ENCODE data around the gene OR51A2. TPM values are rescaled to one million over a fixed set of nuclear protein-coding genes. Genes with fewer than 3 reads are reported as not detected.

Gene OR51A2
- total RNA-seq, 1 donor from 2014 or later, result not detected

DNA sequence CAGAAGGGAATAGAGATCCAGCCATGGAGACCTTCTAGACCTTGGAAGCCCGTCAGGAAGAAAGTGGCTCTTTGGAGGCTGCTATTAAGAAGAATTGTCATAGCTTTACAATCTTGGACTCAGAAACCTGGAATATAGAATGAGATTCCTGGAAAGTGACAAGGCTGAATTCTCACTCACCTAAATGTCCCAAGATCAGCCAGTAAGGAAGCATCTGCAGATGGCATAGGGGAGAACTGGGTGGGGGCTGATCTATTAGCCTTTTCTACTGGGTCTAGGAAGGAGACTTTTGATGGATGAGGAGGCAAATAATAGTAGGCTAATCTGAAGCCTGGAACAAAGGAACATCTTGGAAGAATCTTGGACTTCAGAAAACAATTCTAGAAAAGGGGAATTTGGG lies 31.3 kb downstream of the OR51A2 start, which contains the start of gene OR51G1:
Gene OR51G1 (minus strand): TSS at position 101 of the 400 bp plus-strand sequence. CDS start 0 bp downstream, at position 101.
- H3K27me3 ChIP-seq, result no peaks in the 10 kb centered on the region
- DNase-seq (ENCODE audit: extremely low spot score in 2 of 2), result no peak
- no peak within 1 kb of the TSS for H3K27ac ChIP-seq
- no peaks in the 10 kb centered on the region for H3K4me1 ChIP-seq
- H3K9me3 ChIP-seq, result no peaks in the 10 kb centered on the region
- intact Hi-C loops (cut with DNase I), result no loop called here
- TF ChIP-seq POLR2AphosphoS5 (IDR thresholded peaks at IDR 0.05; ENCODE audit: insufficient read depth in 1 of 2, low read depth in 1 of 2), result no peak
- no peak for TF ChIP-seq POLR2A (IDR thresholded peaks at IDR 0.05)
- TF ChIP-seq, protein P1, sequence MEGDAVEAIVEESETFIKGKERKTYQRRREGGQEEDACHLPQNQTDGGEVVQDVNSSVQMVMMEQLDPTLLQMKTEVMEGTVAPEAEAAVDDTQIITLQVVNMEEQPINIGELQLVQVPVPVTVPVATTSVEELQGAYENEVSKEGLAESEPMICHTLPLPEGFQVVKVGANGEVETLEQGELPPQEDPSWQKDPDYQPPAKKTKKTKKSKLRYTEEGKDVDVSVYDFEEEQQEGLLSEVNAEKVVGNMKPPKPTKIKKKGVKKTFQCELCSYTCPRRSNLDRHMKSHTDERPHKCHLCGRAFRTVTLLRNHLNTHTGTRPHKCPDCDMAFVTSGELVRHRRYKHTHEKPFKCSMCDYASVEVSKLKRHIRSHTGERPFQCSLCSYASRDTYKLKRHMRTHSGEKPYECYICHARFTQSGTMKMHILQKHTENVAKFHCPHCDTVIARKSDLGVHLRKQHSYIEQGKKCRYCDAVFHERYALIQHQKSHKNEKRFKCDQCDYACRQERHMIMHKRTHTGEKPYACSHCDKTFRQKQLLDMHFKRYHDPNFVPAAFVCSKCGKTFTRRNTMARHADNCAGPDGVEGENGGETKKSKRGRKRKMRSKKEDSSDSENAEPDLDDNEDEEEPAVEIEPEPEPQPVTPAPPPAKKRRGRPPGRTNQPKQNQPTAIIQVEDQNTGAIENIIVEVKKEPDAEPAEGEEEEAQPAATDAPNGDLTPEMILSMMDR (IDR thresholded peaks at IDR 0.05), result no peak
- H3K4me3 ChIP-seq, result no peak within 1 kb of the TSS
- no peaks in the 10 kb centered on the region for H3K36me3 ChIP-seq

DNA sequence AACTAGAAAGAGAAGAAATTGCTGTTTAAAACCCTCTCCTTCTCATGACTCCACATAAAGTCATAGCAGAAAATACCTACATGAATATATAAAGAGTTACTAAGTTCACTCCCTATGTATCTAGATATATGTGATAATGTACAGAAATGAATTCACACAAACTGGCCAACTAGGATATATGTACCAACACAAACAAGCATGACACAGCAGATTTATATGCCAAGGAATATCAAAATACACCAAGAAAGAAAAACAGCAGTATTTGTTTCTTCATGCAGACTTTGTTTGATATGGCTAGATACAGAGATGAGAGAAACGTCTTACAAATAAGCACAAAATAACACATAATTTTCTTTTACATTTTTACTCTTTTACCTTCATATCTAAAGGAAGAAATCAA lies 33.2 kb downstream of the OR51A2 start:
- TF ChIP-seq POLR2AphosphoS5 (IDR thresholded peaks at IDR 0.05; ENCODE audit: insufficient read depth in 1 of 2, low read depth in 1 of 2) (no peak), POLR2A (IDR thresholded peaks at IDR 0.05) (no peak)
- TF ChIP-seq, protein P1 (IDR thresholded peaks at IDR 0.05), result no peak
- Histone ChIP-seq H3K4me3 (no peak overlapping the region), H3K27ac (no peak overlapping the region), H3K36me3 (no peaks in the 10 kb centered on the region), H3K4me1 (no peaks in the 10 kb centered on the region), H3K27me3 (no peaks in the 10 kb centered on the region), H3K9me3 (no peaks in the 10 kb centered on the region)
- no peak for DNase-seq (ENCODE audit: extremely low spot score in 2 of 2)
- intact Hi-C loops (cut with DNase I), result no loop called here

DNA sequence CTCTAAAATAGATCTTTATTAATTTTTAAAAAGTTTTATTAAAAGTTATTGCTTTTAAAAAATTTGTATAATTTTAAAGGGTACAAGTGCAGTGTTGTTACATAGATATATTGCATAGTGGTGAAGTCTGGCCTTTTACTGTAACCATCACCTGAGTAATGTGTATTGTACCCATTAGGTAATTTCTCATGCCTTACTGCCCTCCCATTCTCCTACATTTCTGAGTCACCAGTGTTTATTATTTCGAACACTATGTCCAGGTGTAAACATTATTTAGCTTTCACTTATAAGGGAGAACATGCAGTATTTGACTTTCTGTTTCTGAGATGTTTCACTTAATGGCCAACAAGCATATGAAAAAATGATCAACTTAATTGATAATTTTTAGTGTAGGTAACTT lies 33.7 kb downstream of the OR51A2 start:
- no peaks in the 10 kb centered on the region for H3K4me1 ChIP-seq

DNA sequence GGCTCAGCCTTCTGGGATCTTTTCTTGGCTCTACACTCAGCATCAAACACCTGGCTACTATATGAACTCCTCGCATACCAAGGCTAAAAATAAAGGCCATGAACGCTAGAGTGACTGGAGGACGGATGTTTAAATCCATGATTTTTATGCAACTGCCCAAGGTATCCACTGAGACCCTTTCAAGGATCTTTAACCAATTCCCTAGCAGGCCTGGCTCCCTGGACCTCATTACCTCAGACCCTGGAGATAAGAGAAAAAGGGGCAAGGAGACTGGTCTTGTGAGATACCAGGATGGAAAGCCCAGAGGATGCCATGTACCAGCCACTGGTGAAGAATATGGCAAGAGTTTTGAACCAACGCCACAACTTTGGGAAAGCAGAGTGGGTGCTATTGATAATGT lies 36.3 kb downstream of the OR51A2 start, which contains the start of gene OR51G2:
Gene OR51G2 (minus strand): TSS at position 101 of the 400 bp plus-strand sequence. CDS start 3,687 bp downstream, outside the sequence.
- Histone ChIP-seq H3K36me3 (no peaks in the 10 kb centered on the region), H3K9me3 (no peaks in the 10 kb centered on the region), H3K27me3 (no peaks in the 10 kb centered on the region), H3K4me3 (no peak within 1 kb of the TSS), H3K27ac (no peak within 1 kb of the TSS), H3K4me1 (no peaks in the 10 kb centered on the region)
- intact Hi-C loops (cut with DNase I), result no loop called here
- no peak for DNase-seq (ENCODE audit: extremely low spot score in 2 of 2)
- TF ChIP-seq POLR2A (IDR thresholded peaks at IDR 0.05), result no peak
- TF ChIP-seq, protein P1 (IDR thresholded peaks at IDR 0.05), result no peak
- TF ChIP-seq POLR2AphosphoS5 (IDR thresholded peaks at IDR 0.05; ENCODE audit: insufficient read depth in 1 of 2, low read depth in 1 of 2), result no peak

More for the DNA sequence above, 33.7 kb downstream of the OR51A2 start:
- no peak for DNase-seq (ENCODE audit: extremely low spot score in 2 of 2)
- H3K27ac ChIP-seq, result no peak overlapping the region
- TF ChIP-seq POLR2AphosphoS5 (IDR thresholded peaks at IDR 0.05; ENCODE audit: insufficient read depth in 1 of 2, low read depth in 1 of 2) (no peak), POLR2A (IDR thresholded peaks at IDR 0.05) (no peak)
- no peaks in the 10 kb centered on the region for H3K27me3 ChIP-seq
- no peak overlapping the region for H3K4me3 ChIP-seq
- no peaks in the 10 kb centered on the region for H3K9me3 ChIP-seq
- intact Hi-C loops (cut with DNase I), result no loop called here
- no peaks in the 10 kb centered on the region for H3K36me3 ChIP-seq

DNA sequence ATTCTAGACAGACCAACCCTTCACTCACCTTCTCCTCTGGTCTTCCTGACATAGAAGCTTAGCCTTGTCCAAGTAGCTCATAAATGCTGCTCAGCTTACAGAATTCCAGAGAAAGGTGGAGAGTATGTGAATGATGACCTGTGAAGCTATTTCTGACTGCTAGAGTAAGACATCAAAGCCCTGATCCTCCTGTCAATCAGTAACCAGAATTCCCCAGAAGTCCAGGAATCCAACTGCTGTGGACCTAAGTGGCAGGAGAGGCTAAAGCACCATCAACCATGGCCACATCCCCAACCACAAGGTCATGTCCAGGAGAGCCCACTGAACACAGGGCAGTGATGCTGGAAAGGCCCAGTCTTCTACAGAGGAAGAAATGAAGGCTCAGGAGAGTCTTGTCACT lies 38.9 kb downstream of the OR51A2 start:
- no peaks in the 10 kb centered on the region for H3K27me3 ChIP-seq
- intact Hi-C loops (cut with DNase I), result no loop called here
- no peaks in the 10 kb centered on the region for H3K4me1 ChIP-seq
- H3K9me3 ChIP-seq, result no peaks in the 10 kb centered on the region
- DNase-seq (ENCODE audit: extremely low spot score in 2 of 2), result no peak
- no peak overlapping the region for H3K27ac ChIP-seq
- H3K36me3 ChIP-seq, result no peaks in the 10 kb centered on the region
- TF ChIP-seq, protein P1 (IDR thresholded peaks at IDR 0.05), result no peak
- no peak overlapping the region for H3K4me3 ChIP-seq

Other genes with a start within 250 kb of the OR51A2 start
- gene OR51F1, start 185.8 kb downstream of the OR51A2 start, total RNA-seq, result not detected
- gene OR52R1, start 151.3 kb downstream of the OR51A2 start, total RNA-seq, result not detected
- gene OR51F2, start 134.4 kb downstream of the OR51A2 start, total RNA-seq, result not detected
- not detected for gene OR51S1, start 106.5 kb downstream of the OR51A2 start, total RNA-seq
- not detected for gene OR51T1, start 73.8 kb downstream of the OR51A2 start, total RNA-seq
- not detected for gene OR51A7, start 51.9 kb downstream of the OR51A2 start, total RNA-seq
- not detected for gene OR51G2, start 36.4 kb downstream of the OR51A2 start, total RNA-seq
- not detected for gene OR51G1, start 31.4 kb downstream of the OR51A2 start, total RNA-seq
- gene OR51A4, start 8.1 kb downstream of the OR51A2 start, total RNA-seq, result not detected
- not detected for gene OR51L1, start 39.1 kb upstream of the OR51A2 start, total RNA-seq
- gene OR52J3, start 90.8 kb upstream of the OR51A2 start, total RNA-seq, result not detected
- gene OR52E2, start 103.9 kb upstream of the OR51A2 start, total RNA-seq, result not detected
- gene OR52E1, start 113.9 kb upstream of the OR51A2 start, total RNA-seq, result not detected
- gene OR52A5, start 182.6 kb upstream of the OR51A2 start, total RNA-seq, result not detected
- not detected for gene OR52A1, start 199.0 kb upstream of the OR51A2 start, total RNA-seq
- gene OR51V1, start 245.0 kb upstream of the OR51A2 start, total RNA-seq, result not detected

All from vagina (tissue), 2 donors.